HT1080 (cell line): Measurements from ENCODE around the gene MAML2. TPM values are rescaled to one million over a fixed set of nuclear protein-coding genes. Genes with fewer than 3 reads are reported as not detected.
A peak's percentile ranks its signal among the peaks of the same experiment; 100 is the strongest.
"Not testable (repeated sequence)": the region's sequence is repeated elsewhere in the genome, so short reads cannot be mapped to it uniquely, and the experiment has no call there.

Experiments
- DNase-seq: peaks from one replicate; pipeline ENCODE4 v3.0.0-alpha.2; 2015; ENCODE audit warnings: low read depth
- total RNA-seq: library from RNA; depleted of rRNA; stranded (reverse); fragments of >200 nt; shearing (Covaris generic); gene quantifications from 2 replicates; pipeline ENCODE4 v1.2.3, GENCODE V29; 2014

The MAML2 gene
- total RNA-seq, 1 experiment from 2014 or later, result 7.2 TPM

DNA sequence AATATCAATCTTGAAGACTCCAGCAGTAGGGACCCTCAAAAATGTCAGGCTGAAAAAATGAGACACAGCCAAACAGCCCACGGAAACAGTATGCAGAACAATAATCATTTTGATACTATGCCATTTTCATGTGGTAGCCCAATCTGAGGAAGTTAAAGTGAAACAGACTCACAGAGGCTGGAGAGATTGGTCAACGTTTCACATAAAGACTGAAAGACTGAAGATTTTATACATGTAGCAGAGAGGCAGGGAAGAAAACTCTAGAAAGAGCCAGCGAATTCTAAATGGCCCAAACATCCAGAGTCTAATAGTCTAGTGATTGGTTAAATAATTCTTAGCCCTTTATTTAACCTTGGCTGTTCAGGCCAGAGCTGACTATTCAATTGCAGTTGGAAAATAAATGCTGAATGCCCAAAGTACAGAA is 49.4 kb downstream of the MAML2 start:
- DNase-seq, result no peak

DNA sequence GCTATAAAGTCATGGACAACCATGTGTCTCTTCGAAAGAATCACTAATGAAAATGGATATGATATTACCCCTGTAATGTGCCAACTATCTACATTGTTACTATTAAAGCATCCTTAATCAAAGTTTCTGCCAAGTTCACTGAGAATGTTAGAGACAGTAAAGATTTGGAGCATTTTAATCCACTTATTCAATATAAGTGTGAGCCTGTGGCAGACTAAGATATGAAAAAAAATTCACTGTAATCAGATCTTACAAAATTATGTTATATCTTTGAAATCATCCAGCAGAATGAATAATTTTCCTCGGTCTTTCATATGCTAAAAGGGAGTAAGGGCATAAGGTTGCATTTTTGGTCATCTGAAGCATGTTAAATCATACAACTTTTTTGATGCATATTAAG is 49.9 kb downstream of the MAML2 start:
- DNase-seq, result no peak

DNA sequence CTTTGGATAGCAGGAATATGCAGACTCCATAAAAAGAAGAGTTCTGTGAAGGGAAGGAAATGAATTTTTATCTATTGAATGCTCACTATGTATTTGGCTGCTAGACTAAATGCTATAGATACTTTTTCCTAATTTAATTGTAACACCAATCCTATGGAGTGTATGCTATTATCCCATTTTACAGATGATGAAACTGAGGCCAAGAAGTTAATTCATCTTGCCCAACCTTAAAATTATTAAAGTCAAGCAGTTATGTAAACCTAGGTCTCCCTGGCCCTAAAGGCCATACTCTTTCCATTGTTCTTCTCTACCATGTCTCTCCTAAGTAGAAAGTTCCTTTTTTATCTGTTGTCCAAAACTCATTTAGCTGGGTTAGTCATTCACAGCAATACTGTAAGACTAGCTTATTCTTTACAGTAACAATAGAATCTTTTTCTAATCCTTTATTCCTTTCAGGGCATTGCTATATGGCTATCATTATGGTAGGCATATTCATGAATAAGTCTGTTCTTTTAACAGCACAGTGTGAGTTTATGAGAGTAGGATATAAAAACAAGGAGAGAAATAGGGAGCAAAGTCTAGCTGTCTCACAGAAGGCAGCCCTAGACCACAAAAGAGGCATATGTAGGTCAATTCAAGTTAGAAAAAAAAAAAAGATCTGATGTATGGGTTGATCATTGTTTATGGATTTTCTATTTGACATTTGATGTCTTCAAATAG is 50.5 kb downstream of the MAML2 start:
- no peak for DNase-seq

DNA sequence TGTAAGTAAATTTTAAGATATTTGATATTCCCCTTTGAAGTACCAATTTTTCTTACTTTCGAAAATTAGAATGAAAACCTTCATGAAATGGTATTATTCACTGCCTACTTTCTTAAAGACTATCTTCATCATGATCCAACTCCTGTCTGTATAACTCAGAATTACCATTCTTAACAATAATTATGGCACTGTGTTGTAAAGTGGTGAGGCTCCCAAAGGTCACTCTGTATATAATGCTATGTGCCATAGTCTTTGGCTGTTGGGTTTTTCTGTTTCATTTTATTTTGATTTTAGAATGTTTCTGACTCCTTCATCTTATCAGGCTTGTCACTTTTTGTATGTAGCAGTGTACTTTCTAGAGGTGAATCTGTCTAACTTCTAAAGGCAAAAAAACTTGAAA is 52.4 kb downstream of the MAML2 start:
- DNase-seq, result no peak

DNA sequence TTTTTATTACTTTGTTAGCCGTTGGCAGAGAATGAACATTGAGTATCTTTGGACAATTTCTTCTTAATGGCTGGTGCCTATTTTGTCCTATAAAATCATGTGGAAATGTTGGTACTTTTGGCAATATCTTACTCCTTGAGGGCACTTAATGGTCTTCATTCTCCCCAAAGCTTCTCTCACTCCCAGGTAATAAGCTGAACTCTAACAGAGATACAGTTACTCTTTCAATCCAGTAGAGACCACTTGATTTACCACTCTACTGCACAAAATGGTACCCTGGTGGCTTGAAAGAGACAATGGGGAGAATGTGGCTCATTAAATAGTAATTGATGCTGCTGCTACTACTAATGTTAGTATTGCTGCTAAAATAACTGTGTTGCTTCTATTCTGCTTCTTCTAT is 53.0 kb downstream of the MAML2 start:
- DNase-seq, result no peak

DNA sequence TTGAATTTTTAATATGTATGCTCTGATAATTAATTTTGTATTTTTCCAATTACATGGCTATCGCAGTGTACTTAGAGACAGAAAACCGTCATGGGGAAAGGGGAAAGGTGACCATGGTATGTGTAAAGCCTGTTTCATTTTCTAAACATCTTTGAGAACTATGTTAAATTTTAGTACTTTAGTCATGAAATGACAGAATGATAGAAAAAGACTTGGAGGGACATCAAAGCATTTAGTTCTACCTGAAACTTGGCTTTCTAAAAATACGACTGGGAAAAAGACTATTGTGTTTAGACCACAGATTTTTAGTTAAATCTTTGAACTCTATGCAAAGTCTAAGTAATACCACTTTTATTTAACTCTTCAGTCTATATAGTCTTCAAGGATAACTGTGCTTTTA is 54.1 kb downstream of the MAML2 start:
- DNase-seq, result no peak

DNA sequence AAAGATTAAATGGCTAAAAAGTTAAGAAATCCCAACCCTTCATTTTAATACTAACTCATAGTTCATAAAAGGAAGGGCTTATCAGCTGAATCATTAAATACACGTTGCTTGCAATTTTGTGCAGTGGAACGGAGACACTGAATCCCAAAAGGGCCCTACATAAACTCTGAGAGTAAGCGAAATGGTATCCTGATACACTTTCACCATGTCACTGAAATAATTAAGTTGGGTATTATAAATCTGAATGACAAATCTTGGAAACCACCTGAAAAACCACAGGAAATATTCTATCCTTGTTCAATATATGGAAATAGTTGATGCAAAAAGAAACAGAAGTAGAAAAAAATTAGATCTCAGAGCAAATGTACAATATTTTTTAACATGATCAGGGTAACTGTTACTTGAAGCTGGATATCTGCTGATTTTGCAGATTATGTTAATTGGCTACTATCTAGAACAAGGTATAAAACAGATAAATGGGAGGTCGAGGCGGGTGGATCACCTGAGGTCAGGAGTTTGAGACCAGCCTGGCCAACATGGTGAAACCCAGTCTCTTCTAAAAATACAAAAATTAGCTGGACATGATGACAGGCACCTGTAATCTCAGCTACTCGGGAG is 55.1 kb downstream of the MAML2 start:
- no peak for DNase-seq

DNA sequence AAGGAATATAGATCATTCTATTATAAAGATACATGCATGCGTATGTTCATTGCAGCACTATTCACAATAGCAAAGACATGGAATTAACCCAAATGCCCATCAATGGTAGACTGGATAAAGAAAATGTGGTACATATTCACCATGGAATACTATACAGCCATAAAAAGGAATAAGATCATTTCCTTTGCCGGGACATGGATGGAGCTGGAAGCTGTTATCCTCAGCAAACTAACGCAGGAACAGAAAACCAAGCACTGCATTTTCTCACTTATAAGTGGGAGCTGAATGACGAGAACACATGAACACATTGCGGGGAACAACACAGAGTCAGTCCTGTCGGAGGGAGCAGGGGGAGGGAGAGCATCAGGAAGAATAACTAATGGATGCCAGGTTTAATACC is 57.0 kb downstream of the MAML2 start:
- DNase-seq, result not testable (repeated sequence)

DNA sequence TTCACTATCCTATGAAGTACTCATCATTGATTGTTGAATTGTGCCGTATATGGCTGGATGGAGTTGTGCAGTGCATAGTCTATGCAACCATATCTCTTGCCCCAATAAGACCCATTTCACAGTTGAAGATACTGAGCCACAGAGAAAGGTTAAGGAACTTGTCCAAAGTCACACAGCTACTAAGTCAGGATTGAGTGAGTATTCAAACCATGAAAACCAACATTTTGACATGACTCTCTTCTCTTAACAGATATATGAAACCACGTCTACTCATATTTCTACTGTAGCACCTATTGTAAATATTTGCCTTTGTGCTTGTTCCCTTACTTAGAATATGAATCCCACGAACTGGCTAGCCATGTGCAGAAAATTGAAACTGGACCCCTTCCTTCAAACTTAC is 58.1 kb downstream of the MAML2 start:
- no peak for DNase-seq

DNA sequence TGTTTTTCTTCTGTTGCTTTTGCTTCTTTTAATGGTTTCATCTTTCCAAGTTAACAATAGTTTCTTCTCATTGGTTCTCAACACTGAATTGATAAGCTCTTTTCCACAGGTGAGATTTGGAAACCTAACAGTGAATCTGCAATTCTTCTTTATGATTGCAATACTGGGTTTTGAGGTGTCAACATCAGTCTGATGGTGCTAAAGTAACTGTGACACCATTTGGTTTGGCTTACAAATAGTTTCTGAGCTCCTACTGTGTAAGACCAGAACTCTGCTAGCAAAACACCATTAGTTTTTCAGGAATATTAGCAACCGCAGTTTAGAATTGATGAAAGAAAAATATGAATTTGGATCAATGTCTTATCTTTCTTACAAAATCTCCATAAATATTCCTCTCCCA is 58.6 kb downstream of the MAML2 start:
- no peak for DNase-seq

DNA sequence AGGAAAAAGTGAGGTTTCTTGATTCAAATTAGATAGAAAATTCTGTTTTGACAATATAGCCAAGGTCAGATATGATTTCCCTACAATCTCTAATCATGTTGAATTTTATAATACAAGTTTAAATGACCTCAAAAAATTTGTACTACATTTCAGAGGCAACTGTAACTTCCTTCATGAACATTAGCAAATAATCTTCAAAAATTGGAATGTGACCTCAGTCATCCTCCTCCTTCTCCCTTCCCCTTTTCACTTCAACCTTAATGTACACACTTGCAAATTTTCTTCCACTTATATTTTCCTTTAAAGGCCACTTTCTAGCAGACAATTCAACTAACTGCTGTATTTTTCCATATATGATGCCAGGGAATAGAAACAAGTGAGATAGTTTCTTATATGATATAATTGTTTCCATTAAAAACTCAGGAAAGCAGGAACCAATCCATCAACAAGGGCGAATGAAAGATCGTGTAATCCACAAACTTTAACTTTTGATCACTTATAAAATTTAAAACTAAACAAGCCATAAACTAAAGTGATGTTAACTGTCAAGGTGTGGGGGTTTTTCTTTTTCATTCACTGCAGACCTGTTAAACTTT is 60.3 kb downstream of the MAML2 start:
- DNase-seq, result no peak

DNA sequence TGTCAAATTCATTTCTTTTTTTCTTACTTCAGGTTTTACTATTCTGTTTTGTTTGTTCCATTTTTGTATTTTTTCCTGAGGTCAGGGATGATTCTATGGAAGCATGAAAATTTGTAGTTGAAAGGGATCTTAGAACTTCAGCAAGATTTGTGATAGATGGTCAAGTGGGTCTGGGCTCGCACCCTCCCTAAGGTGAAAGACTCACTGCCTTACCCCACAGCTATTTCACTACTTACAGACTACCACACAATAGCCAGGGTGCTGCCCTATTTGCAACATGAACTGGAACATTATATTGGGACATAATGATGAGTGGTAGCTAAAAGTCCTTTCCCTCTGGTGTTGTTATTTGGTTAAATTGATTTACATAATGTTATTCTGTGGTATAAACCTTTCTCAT is 62.6 kb downstream of the MAML2 start:
- no peak for DNase-seq

DNA sequence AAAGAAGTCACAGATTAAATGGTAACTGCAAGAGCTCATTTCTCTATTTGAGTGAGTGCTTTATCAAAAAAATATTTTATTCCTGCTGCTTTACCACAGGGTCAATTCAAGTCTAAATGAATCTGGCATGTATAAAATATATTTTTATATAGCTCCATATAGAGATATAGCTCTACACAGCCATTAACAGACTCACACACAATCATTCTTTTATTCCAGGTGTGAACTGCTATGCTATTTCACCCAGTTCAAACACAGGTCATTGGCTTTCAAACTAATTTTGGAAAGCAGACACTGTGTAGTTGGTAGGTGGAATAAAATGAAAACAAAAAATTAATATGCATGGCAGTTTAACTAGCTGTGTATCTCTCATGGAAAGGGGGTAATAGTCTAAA is 63.1 kb downstream of the MAML2 start:
- no peak for DNase-seq

DNA sequence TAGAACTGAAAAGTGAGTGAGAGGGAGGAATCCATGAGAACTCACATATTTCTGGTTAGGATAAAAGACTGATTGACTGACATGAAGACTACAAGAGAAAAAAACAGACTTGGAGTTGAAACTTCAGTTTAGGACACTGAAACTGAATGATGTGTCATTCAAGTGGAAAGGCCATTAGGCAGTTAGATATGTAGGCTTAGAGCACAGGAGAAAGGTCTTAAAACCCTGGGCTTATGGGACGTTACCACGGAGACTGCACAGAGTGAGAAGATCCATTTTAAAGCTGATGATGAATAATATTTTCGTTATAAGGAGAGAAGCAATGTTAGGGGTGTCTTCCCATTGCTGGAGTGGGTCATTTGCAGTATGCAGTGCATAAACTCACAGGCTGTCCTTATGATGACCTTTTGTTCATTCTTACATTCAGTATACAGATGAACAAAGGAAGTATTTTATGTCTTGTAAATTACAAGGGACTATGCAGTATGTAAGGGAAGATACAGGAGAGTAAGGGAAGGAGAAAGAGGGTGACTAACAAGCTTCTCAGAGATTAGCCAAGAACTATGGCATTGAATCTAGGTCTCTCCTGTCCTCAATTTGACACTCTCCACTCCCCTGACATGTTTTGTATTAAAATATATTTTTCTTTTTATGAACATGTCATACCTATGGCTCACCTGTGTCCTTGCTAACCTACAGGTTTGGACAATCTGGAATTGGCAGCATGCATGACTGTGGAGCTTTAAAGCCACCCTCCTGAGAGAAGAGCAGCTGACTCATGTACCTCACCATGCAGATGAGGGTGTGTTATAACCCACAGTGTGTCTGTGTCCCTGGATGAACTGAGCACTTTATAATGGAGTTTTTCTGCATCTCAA is 63.7 kb downstream of the MAML2 start:
- DNase-seq, result peak; percentile 80

DNA sequence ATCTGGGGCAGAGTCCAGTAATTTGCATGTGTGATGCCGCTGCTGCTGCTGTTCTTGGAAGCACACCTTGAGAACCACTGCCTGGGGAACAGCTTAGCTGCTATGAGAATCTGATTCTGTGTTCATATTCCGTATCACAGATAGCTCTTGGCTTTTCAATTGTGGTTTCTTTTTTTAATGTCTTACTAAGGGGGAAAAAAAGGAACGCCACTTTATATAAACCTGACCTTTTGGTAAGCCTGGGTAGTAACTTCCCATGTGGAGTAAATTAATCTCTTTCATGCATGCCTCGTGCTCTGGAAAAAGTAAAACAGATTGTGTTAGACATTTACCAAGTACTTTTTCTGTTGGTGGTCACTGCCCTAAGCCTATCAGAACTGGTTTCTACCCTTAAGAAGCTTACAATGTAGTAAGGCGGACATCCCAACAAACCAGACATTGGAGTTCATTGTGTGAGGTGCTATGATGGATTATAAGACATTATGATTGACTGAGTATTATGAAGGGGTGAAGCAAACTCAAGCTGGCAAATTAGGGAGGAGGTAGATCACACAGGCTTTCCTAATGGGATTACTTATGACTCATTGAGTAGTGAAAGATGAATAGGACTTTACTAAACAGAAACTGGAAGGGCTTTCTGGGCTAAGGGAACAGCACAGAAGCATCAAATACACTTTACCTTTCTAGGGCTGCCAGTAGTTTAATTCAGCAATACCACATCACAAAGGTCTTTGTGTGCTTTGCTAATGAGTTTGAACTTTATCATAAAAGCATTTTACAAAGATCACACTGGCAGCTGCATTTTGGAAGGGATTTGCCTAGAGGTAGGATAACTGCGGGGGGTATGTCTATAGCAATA is 64.7 kb downstream of the MAML2 start:
- DNase-seq, result no peak

DNA sequence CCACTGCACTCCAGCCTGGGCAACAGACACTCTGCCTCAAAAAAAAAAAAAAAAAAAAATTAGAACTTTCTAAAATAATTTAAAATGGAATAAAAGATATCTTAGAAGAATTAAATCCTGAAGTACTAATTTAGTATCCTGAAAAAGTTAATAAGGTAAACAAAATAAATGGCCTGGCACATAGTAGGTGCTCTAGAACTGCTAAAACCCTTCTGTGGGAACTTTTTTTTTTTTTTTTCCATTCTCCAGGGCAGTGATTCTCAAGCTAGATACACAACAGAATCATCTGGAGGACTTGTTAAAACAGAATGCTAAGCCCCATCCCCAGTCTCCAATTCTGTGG is 65.3 kb downstream of the MAML2 start:
- DNase-seq, result no peak

DNA sequence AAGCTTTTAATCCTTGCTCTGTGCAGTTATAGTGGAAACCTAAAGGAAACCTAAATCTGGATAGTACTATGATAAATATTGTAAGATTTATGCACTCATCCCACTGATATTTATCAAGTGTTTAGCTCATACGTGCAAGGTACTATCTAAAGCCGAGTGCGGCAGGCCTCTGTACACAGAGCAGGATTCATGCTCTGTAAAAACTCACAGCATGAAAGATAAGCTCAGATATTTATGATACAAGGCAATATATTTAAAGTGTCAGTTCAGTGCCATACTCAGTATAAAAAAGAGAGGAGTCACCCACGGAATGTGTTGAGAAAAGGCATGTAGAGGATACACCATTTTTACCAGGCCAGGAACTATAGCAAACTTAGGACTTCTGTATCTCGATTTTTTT is 66.2 kb downstream of the MAML2 start:
- no peak for DNase-seq

DNA sequence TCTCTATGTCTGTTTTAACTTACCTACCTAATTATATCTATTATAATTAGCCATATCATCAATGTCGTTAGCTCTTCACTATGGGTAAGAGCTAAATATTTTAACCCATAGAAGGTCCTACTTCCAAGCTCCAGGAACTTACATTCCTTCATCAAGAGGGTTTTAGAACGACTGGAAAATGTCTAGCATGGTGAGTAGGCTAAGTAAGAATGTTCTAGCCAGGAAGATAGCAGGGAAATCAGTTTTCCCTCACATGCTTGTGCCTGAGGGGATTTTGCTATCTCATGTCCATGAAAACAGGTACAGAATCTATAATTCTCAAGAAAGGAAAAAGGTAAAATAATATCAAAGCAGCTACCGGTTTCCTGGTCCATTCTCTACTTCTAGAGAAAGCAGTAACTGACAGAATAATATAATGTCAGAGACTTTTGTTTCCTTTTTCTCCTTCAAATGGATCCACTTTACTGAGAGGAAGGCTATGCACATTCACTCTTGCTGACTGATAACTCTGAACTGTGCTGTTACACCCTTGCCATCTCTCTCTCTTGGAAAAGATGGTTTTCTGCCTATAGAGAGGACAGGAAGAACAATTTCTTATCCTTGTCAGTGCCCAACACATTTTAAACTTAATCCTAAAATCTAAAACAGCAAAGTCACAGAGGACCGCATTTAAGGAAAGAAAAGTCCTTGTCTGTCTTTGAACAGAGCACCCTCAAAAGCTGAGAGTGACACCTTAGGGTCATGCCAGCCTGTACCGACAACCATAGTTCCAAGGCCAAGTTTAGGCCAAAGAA is 67.0 kb downstream of the MAML2 start:
- no peak for DNase-seq

DNA sequence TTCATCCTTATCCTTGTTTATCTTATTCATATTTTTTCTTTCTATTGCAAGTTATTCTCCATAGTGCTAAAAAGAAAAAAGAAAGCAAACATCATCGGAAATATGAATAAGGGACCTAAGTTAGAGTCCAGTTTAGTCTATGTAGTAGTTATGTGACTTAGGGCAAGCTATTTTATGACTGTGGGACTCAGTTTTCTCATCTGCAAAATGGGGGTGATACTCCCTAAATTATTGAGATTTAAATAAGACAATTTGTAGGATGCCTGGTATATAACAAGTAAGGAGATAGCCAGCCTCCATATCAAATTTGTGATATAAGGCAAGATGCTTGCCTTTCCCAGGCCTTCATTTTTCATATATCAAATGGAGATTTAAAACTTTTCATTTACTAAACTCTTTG is 69.5 kb downstream of the MAML2 start:
- DNase-seq, result no peak

DNA sequence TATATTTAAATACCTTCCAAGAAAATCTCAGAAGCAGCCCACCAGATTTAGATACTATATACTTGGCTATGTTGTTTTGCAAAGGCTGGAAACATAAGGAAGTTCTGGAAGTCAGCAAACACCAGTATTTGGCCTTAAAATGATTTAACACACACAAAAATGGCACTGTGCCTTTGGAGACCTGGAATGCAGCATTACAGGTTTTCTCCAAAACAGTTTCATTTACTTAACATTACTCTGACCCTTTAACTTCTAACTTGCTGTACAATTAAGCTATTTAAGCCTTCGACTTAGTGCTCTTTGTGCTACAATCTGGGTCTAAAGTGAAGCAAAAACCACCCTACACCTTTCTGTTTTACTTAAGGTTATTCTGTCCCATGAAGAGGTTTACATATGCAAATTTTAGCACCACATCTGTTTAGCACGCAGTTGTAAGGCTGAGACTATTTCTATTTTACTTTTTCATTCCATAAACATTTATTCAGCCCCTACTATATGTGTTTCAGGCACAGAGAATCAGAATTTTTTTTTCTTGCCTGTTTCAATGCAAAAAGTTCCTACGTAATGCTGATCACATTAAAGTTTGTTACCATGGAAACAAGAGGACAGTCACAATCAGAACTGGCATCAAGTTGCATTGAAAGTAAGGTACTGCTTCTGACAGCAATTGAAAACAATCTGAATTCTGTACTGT is 70.3 kb downstream of the MAML2 start:
- DNase-seq, result no peak
